Type B pancreatic cell (in vitro differentiated cells): ENCODE results near the gene PTTG1. TPM values are rescaled to one million over a fixed set of nuclear protein-coding genes. Genes with fewer than 3 reads are reported as not detected.

ENCODE experiments used
- DNase-seq: peaks from one replicate; pipeline ENCODE4 v3.0.0; 2021; ENCODE audit warnings: mixed read lengths; ENCODE audit not compliant: unreplicated experiment; ENCODE audit errors: extremely low spot score
- H3K27ac Mint-ChIP-seq: 2 replicates; pipeline ENCODE4 v1.8.0; 2021; ENCODE audit warnings: mild to moderate bottlenecking, mixed read lengths
- H3K27me3 Mint-ChIP-seq: 2 replicates; pipeline ENCODE4 v1.8.0; 2021; ENCODE audit warnings: mixed read lengths
- H3K36me3 Mint-ChIP-seq: 2 replicates; pipeline ENCODE4 v1.8.0; 2021; ENCODE audit warnings: mixed read lengths
- H3K4me1 Mint-ChIP-seq: one replicate; pipeline ENCODE4 v1.8.0; 2021; ENCODE audit warnings: mixed read lengths; ENCODE audit not compliant: unreplicated experiment
- H3K4me3 Mint-ChIP-seq: 2 replicates; pipeline ENCODE4 v1.8.0; 2021; ENCODE audit warnings: mild to moderate bottlenecking, mixed read lengths
- H3K9me3 Mint-ChIP-seq: 2 replicates; pipeline ENCODE4 v1.8.0; 2021; ENCODE audit warnings: mixed read lengths
- total RNA-seq: library from RNA; stranded (reverse); gene quantifications from 2 replicates; pipeline ENCODE4 v1.2.1, GENCODE V29; 2021; ENCODE audit warnings: low replicate concordance
- TF ChIP-seq, protein P1 (sequence below): fragments of 200-600 bp; sonication (generic); conservative IDR thresholded peaks from 2 replicates; pipeline ENCODE4 v1.5.0; 2021; ENCODE audit warnings: antibody characterized with exemption, mild to moderate bottlenecking

The PTTG1 gene
- total RNA-seq, 1 donor from 2014 or later, result 100 TPM

DNA sequence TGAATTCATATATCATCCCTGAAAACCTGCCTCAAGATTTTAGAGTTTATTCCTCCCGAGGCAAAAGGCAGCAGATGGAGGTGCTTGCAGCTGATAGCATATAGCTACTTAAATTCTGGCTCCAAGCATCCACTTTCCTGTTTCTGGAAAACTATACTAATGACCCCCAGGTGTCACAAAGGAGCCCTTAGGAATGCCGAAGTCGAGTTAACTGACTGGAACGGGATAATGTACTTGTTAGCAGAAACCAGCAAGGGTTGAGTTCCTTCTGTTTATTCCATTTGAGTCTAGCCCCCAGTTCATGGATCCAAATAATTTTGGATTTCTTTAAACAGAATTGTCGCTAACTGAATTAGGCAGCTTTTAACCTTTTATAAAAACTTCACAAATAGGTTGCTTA is 44.5 kb downstream of the PTTG1 start:
- Mint-ChIP-seq H3K4me1 (peaks cover 29% of the 10 kb centered on the region), H3K4me3 (no peak overlapping the region), H3K27me3 (no peaks in the 10 kb centered on the region), H3K27ac (no peak overlapping the region), H3K9me3 (no peaks in the 10 kb centered on the region), H3K36me3 (no peaks in the 10 kb centered on the region)
- DNase-seq, result no peak
- TF ChIP-seq, protein P1, sequence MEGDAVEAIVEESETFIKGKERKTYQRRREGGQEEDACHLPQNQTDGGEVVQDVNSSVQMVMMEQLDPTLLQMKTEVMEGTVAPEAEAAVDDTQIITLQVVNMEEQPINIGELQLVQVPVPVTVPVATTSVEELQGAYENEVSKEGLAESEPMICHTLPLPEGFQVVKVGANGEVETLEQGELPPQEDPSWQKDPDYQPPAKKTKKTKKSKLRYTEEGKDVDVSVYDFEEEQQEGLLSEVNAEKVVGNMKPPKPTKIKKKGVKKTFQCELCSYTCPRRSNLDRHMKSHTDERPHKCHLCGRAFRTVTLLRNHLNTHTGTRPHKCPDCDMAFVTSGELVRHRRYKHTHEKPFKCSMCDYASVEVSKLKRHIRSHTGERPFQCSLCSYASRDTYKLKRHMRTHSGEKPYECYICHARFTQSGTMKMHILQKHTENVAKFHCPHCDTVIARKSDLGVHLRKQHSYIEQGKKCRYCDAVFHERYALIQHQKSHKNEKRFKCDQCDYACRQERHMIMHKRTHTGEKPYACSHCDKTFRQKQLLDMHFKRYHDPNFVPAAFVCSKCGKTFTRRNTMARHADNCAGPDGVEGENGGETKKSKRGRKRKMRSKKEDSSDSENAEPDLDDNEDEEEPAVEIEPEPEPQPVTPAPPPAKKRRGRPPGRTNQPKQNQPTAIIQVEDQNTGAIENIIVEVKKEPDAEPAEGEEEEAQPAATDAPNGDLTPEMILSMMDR, result no peak

DNA sequence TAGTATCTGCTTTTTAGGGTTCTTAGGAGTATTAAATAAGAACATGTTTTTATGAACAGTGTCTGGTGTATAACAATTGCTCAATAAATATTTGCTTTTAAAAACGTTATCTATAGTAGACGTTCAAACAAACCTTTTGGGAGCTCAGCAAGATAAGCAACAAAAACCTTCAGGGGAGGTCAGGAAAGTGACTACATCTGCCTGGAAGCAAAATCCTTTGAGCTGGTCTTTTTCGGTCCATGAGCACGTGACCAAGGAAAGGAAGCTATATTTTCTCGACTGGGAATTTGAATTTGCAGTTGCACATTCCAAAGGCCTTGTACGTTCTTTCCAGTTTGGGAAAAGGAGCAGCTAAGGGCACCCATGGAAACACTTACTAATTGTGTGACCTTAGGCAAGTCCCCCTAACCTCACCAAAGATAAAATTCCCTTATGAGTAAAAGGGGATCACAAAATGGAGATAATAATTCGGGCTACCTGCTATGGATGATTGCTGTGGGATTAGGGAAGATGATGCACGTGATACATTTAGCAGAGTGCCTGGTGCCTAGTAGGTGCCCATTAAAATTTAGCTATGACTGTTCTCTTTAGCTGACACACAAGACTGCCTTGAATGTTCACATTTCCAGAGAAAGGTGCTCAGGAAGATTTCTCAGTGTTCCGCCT is 45.4 kb downstream of the PTTG1 start:
- no peaks in the 10 kb centered on the region for H3K36me3 Mint-ChIP-seq
- TF ChIP-seq, protein P1, result no peak
- H3K4me1 Mint-ChIP-seq, result peaks cover 33% of the 10 kb centered on the region
- no peak for DNase-seq
- H3K4me3 Mint-ChIP-seq, result no peak overlapping the region
- H3K27me3 Mint-ChIP-seq, result no peaks in the 10 kb centered on the region
- no peak overlapping the region for H3K27ac Mint-ChIP-seq
- H3K9me3 Mint-ChIP-seq, result no peaks in the 10 kb centered on the region

DNA sequence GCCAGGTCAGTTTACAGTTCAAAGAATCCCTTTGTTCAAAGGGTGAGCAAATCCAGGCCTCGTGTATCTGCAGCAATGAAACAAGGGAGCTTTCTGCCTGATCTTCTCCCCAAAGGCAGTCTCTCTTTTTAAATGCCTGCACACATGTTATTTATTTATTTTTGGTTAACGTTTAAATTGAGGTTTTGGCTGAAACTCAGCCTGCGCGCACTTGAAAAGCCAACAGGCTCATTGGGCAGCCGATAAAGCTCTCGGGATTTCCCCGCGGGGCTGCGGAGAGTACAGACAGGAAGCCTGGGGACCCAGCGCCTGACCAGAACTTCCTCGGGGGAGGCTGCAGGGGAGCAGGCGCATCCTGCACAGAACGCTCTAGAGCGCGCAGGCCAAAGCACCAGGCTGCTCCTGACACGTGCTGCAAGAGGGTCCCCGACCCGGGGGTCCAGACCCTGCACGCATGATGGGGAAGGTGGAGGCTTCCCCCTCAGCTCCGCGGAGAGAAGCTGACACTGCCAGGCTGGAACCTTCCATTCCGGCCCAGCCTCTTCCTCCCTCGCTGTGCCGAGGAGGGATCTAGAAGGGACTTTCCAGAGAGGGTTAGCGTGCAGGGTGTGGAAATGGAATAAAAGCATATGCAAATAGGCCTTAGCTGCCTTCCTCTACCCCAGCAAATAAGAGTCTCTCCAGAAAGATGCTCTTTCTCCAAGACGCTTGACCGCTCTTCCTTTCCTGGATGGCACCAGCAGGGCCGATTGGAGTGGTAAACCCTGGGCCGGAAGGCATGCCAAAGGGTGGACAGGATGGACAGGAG is 46.1 kb downstream of the PTTG1 start:
- Mint-ChIP-seq H3K27me3 (no peaks in the 10 kb centered on the region), H3K9me3 (no peaks in the 10 kb centered on the region), H3K27ac (no peak overlapping the region)

DNA sequence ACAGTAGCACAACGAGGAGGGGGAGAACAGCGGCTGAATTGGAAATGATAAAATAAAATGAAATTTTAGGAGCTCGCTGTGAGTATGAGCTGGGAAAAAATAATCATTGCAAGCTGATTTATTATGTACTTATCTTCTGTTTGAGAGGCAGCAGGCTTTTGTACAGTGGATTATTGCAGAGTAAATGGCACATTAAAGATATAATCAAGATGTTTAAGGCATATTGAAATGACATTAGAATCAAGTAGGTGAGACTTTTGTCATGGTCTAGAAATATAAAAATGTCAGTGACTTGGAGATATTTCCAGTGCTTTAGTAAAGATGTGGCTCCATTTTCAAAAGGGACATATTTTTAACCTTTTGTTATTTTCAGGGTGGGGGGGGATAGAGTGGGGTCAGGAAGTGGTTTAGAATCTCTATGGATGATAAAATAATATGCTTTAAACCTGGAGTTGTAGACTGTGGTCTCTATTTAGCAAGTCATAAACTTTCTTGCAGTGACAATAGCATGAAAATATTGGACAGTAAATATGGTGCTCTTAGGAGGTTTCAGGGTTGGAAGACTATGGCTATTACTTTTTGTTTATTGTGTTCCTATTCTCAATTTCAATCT is 46.8 kb downstream of the PTTG1 start:
- TF ChIP-seq, protein P1, result no peak
- H3K4me1 Mint-ChIP-seq, result peaks cover 32% of the 10 kb centered on the region
- H3K36me3 Mint-ChIP-seq, result no peaks in the 10 kb centered on the region
- no peaks in the 10 kb centered on the region for H3K9me3 Mint-ChIP-seq
- no peak for DNase-seq
- no peak overlapping the region for H3K27ac Mint-ChIP-seq
- H3K27me3 Mint-ChIP-seq, result no peaks in the 10 kb centered on the region
- H3K4me3 Mint-ChIP-seq, result no peak overlapping the region

More for the DNA sequence above, 46.1 kb downstream of the PTTG1 start:
- Mint-ChIP-seq H3K4me3 (no peak overlapping the region), H3K36me3 (no peaks in the 10 kb centered on the region), H3K4me1 (peaks cover 33% of the 10 kb centered on the region)
- DNase-seq, result no peak
- TF ChIP-seq, protein P1, result no peak

DNA sequence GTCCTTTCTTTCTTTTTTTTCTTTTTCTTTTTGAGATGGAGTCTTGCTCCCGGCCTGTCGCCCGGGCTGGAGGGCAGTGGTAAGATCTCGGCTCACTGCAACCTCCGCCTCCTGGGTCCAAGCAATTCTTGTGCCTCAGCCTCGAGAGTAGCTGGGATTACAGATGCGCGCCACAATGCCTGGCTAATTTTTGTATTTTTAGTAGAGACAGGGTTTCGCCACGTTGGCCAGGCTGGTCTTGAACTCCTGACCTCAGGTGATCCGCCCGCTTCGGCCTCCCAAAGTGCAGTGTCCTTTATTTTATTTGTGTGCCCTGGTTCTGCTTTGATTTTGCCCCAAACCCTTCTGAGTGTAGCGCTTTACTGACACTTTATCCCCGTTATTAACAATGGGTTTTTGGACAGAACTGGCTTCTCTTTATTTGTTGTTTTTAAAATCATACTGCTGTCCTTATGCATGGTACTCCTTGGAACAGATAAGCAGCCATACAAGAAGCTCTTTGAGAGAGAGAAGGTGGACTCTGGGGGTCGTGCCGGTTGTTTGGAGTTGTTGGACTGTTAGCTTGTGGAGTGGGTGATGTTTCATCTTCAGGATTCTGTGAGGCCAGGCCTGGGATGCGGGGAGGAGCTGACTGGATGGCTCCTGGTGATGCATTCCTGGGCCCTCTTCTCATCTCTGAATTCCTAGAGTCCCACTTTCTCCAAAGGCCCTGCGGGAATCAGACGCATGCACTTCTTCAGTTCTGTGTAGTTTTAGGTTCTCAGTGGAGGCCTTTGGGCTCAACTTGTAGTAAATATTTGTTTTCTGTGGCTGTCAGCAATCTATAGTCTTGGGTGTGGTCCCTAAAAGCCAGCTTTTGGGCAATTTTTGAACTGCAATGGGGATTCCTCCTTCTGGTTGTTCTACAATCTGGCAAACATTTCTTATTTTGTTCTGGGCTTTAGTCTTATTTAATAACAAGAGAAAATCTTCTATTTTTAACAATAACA is 47.8 kb downstream of the PTTG1 start:
- Mint-ChIP-seq H3K9me3 (no peaks in the 10 kb centered on the region), H3K4me3 (no peak overlapping the region), H3K36me3 (no peaks in the 10 kb centered on the region), H3K27ac (no peak overlapping the region), H3K27me3 (no peaks in the 10 kb centered on the region), H3K4me1 (peaks cover 23% of the 10 kb centered on the region)
- no peak for DNase-seq
- TF ChIP-seq, protein P1, result no peak
